Stimulated activated naive CD8-positive, alpha-beta T cell treated with anti-CD3 and anti-CD28 coated beads, Interleukin-15, Interleukin-2, amounts not matched to agents 100 ng/mL and 50 ng/mL, for 24 hours (primary cell): ENCODE measurements around the gene TNPO3.
"Not testable (repeated sequence)": the region's sequence is repeated elsewhere in the genome, so short reads cannot be mapped to it uniquely, and the experiment has no call there.

Experiments
- H3K27ac Mint-ChIP-seq: one replicate; pipeline ENCODE4 v1.8.0; 2021; ENCODE audit warnings: mild to moderate bottlenecking, mixed read lengths
- H3K27me3 Mint-ChIP-seq: one replicate; pipeline ENCODE4 v1.8.0; 2021; ENCODE audit warnings: mixed read lengths
- H3K36me3 Mint-ChIP-seq: one replicate; pipeline ENCODE4 v1.8.0; 2021; ENCODE audit warnings: low read depth, mixed read lengths
- H3K4me1 Mint-ChIP-seq: one replicate; pipeline ENCODE4 v1.8.0; 2021; ENCODE audit warnings: low read depth, mixed read lengths
- H3K4me3 Mint-ChIP-seq: one replicate; pipeline ENCODE4 v1.8.0; 2021; ENCODE audit warnings: mild to moderate bottlenecking, mixed read lengths
- H3K9me3 Mint-ChIP-seq: one replicate; pipeline ENCODE4 v1.8.0; 2021; ENCODE audit warnings: mixed read lengths

TNPO3 gene

DNA sequence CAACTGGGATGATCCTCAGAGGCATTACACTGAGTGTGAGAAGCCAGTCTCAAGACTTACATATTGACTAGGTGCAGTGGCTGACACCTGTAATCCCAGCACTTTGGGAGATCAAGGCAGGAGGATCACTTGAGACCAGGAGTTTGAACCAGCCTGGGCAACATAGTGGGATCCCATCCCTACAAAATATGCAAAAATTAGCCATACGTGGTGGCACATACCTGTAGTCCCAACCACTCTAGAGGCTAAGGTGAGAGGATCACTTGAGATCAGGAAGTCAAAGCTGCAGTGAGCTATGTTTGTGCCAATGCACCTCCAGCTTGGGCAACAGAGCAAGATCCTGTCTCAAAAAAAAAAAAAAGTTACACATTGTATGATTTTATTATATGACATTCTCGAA lies 23.5 kb upstream of the TNPO3 start:
- Mint-ChIP-seq H3K4me1 (no peaks in the 10 kb centered on the region), H3K4me3 (no peak overlapping the region), H3K27ac (no peak overlapping the region), H3K27me3 (no peaks in the 10 kb centered on the region), H3K36me3 (no peaks in the 10 kb centered on the region), H3K9me3 (no peaks in the 10 kb centered on the region)

- no peak overlapping the region for H3K27ac Mint-ChIP-seq
- no peak overlapping the region for H3K4me3 Mint-ChIP-seq
- H3K27me3 Mint-ChIP-seq, result no peaks in the 10 kb centered on the region
- H3K4me1 Mint-ChIP-seq, result no peaks in the 10 kb centered on the region
- H3K36me3 Mint-ChIP-seq, result no peaks in the 10 kb centered on the region
- no peaks in the 10 kb centered on the region for H3K9me3 Mint-ChIP-seq
These were observed 22.0 kb upstream of the TNPO3 start for GRCh38 chr7:129076886-129077285.

- Mint-ChIP-seq H3K4me1 (no peaks in the 10 kb centered on the region), H3K36me3 (no peaks in the 10 kb centered on the region), H3K9me3 (no peaks in the 10 kb centered on the region), H3K4me3 (no peak overlapping the region), H3K27me3 (no peaks in the 10 kb centered on the region), H3K27ac (no peak overlapping the region)
These were observed 20.1 kb upstream of the TNPO3 start for GRCh38 chr7:129074994-129075393.

GRCh38 chr7:129074361-129074871 lies 19.5 kb upstream of the TNPO3 start:
- Mint-ChIP-seq H3K4me1 (no peaks in the 10 kb centered on the region), H3K27ac (no peak overlapping the region), H3K27me3 (peaks cover 5% of the 10 kb centered on the region), H3K9me3 (no peaks in the 10 kb centered on the region), H3K4me3 (no peak overlapping the region), H3K36me3 (no peaks in the 10 kb centered on the region)

DNA sequence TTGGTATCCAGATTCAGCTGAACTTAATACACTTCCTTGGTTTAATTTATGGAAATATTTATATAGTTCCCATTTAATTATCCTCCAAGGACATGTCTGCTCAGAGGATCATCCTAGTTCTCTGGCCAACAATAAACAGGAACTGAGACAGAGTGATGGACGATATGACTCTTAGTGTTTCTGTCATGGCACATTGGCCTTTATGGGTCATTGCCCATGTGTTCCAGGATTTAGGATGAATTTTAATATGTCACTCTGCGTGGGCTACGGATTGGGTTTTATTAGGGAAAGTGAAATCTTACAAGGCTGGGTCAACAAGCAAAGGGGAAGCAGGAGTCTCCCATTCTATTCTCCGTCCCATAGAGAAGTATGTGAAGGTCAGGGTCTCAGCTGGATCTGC lies 18.8 kb upstream of the TNPO3 start:
- peaks cover 10% of the 10 kb centered on the region for H3K27me3 Mint-ChIP-seq

GRCh38 chr7:129073204-129073603 lies 18.3 kb upstream of the TNPO3 start:
- Mint-ChIP-seq H3K36me3 (no peaks in the 10 kb centered on the region), H3K4me3 (no peak overlapping the region), H3K4me1 (no peaks in the 10 kb centered on the region), H3K27ac (no peak overlapping the region), H3K9me3 (no peaks in the 10 kb centered on the region), H3K27me3 (peaks cover 10% of the 10 kb centered on the region)

More for the DNA sequence above, 18.8 kb upstream of the TNPO3 start:
- Mint-ChIP-seq H3K9me3 (no peaks in the 10 kb centered on the region), H3K27ac (no peak overlapping the region), H3K36me3 (no peaks in the 10 kb centered on the region), H3K4me3 (no peak overlapping the region), H3K4me1 (no peaks in the 10 kb centered on the region)

DNA sequence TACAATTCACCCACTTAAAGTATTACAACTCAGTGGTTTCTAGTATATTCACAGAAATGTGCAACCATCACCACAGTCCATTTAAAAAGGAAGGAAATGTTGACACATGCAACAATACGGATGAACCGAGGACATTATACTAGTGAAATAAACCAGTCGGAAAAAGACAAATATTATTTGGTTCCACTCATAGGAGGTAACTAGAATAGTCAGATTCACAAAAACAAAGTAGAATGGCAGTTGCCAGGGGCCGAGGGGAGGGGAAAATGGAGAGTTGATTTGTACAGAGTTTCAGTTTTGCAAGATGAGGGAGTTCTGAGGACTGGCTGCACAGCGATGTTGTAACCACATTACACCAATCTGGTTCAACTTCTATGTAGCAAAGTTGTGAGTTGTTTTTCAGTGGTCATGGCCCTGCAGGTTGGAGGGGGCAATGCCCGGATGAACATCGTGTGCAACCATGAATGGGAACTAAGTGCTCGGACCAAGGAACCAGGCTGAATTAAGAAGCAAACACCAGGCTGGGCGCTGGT lies 17.6 kb upstream of the TNPO3 start:
- H3K4me1 Mint-ChIP-seq, result no peaks in the 10 kb centered on the region
- H3K27me3 Mint-ChIP-seq, result peaks cover 10% of the 10 kb centered on the region
- H3K27ac Mint-ChIP-seq, result no peak overlapping the region
- no peak overlapping the region for H3K4me3 Mint-ChIP-seq
- H3K36me3 Mint-ChIP-seq, result no peaks in the 10 kb centered on the region
- no peaks in the 10 kb centered on the region for H3K9me3 Mint-ChIP-seq

- H3K27ac Mint-ChIP-seq, result no peak overlapping the region
- peaks cover 10% of the 10 kb centered on the region for H3K27me3 Mint-ChIP-seq
- H3K36me3 Mint-ChIP-seq, result no peaks in the 10 kb centered on the region
- no peak overlapping the region for H3K4me3 Mint-ChIP-seq
- H3K4me1 Mint-ChIP-seq, result no peaks in the 10 kb centered on the region
- no peaks in the 10 kb centered on the region for H3K9me3 Mint-ChIP-seq
These were observed 14.1 kb upstream of the TNPO3 start for GRCh38 chr7:129069021-129069420.

DNA sequence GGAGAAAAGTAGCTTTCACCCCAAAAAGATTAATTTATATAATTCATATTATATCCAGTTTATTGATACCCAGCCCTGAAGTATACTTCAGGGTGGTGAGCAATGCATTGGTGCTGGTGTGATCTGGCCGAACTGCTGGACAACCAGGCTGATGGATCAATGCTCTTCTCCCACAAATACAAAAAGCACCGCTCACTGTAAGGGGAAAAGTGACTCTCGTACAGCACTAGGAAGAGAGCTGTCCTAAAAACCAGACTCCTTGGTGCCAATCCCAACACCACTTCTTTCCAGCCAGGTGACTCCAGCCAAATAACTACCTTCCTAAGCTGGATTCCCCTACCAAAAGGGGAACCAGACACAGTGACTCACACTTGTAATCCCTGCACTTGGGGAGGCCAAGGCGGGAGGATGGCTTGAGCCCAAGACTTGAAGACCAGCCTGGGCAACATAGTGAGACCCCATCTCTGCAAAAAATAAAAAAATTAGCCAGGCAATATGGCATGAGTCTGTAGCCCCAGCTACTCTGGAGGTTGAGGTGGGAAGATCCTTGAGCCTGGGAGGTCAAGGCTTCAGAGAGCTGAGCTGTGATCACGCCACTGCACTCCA lies 13.1 kb upstream of the TNPO3 start:
- peaks cover 10% of the 10 kb centered on the region for H3K27me3 Mint-ChIP-seq
- H3K36me3 Mint-ChIP-seq, result no peaks in the 10 kb centered on the region
- no peaks in the 10 kb centered on the region for H3K4me1 Mint-ChIP-seq
- H3K9me3 Mint-ChIP-seq, result no peaks in the 10 kb centered on the region
- no peak overlapping the region for H3K4me3 Mint-ChIP-seq
- H3K27ac Mint-ChIP-seq, result no peak overlapping the region

- H3K27me3 Mint-ChIP-seq, H3K27ac Mint-ChIP-seq, H3K4me3 Mint-ChIP-seq: not testable (repeated sequence)
These were observed 12.2 kb upstream of the TNPO3 start for GRCh38 chr7:129067132-129067561.

GRCh38 chr7:129066290-129067131 lies 11.6 kb upstream of the TNPO3 start:
- Mint-ChIP-seq H3K4me1 (no peaks in the 10 kb centered on the region), H3K27me3 (peaks cover 10% of the 10 kb centered on the region), H3K9me3 (no peaks in the 10 kb centered on the region), H3K4me3 (no peak overlapping the region), H3K27ac (no peak overlapping the region), H3K36me3 (no peaks in the 10 kb centered on the region)

More at GRCh38 chr7:129067132-129067561, 12.2 kb upstream of the TNPO3 start:
- H3K36me3 Mint-ChIP-seq, H3K4me1 Mint-ChIP-seq, H3K9me3 Mint-ChIP-seq: not testable (repeated sequence)

GRCh38 chr7:129055861-129056464 lies 1.1 kb upstream of the TNPO3 start:
- H3K9me3 Mint-ChIP-seq, result no peaks in the 10 kb centered on the region
- H3K36me3 Mint-ChIP-seq, result peaks cover 12% of the 10 kb centered on the region
- peaks cover 5% of the 10 kb centered on the region for H3K27me3 Mint-ChIP-seq
- H3K4me1 Mint-ChIP-seq, result peaks cover 35% of the 10 kb centered on the region
- H3K4me3 Mint-ChIP-seq, result peak overlapping the region; percentile 100
- no peak overlapping the region for H3K27ac Mint-ChIP-seq

- H3K27ac Mint-ChIP-seq, result peak overlapping the region; percentile 99
- H3K4me1 Mint-ChIP-seq, result peaks cover 41% of the 10 kb centered on the region
- no peaks in the 10 kb centered on the region for H3K9me3 Mint-ChIP-seq
- peaks cover 5% of the 10 kb centered on the region for H3K27me3 Mint-ChIP-seq
- peak overlapping the region; percentile 100 for H3K4me3 Mint-ChIP-seq
- H3K36me3 Mint-ChIP-seq, result peaks cover 16% of the 10 kb centered on the region
These were observed 444 bp upstream of the TNPO3 start for GRCh38 chr7:129055294-129055816.

DNA sequence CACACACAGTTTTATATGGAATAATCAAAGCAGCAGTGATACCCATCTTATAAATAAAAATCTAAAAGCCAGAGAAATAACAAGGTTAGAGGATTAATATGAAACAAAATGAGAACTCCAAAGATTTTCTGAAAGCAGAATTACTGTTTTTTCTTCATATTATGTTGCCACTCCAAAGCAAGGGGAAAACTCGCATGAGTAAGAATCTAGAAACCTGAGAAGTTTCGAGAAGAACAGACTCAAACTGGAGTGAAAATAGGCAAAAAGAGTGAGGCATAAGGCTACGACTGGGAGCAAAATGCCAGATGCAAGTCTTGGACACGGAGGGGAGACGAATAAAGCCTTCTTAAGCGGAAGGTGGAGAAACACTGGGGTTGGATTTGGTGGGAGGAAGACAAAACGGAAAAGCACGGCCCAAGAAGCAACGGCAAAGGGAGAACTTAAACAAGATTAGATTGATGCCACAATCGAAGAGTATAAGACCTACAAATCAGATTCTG lies 923 bp downstream of the TNPO3 start:
- Mint-ChIP-seq H3K4me3 (peak overlapping the region; percentile 100), H3K9me3 (no peaks in the 10 kb centered on the region), H3K27ac (peak overlapping the region; percentile 99), H3K36me3 (peaks cover 26% of the 10 kb centered on the region), H3K4me1 (peaks cover 50% of the 10 kb centered on the region), H3K27me3 (no peaks in the 10 kb centered on the region)
